ENCODE results near the gene TTC23.

TTC23 gene

GRCh38 chr15:99134317-99134821, 115.0 kb downstream of the TTC23 start:
- no peak for DNase-seq

GRCh38 chr15:99132634-99133287, 116.6 kb downstream of the TTC23 start:
- no peak for DNase-seq

- no peak for DNase-seq
These were observed 117.3 kb downstream of the TTC23 start for GRCh38 chr15:99132122-99132521.

GRCh38 chr15:99131441-99132023, 117.8 kb downstream of the TTC23 start:
- DNase-seq: no peak

GRCh38 chr15:99130765-99131440, 118.5 kb downstream of the TTC23 start:
- DNase-seq: no peak

- DNase-seq: no peak
These were observed 119.1 kb downstream of the TTC23 start for GRCh38 chr15:99130314-99130713.

GRCh38 chr15:99129644-99130043, 119.7 kb downstream of the TTC23 start:
- DNase-seq: no peak

- no peak for DNase-seq
These were observed 121.0 kb downstream of the TTC23 start for GRCh38 chr15:99128411-99128810.

- DNase-seq: no peak
These were observed 121.6 kb downstream of the TTC23 start for GRCh38 chr15:99127773-99128172.

- no peak for DNase-seq
These were observed 122.5 kb downstream of the TTC23 start for GRCh38 chr15:99126930-99127329.

- DNase-seq: no peak
These were observed 123.2 kb downstream of the TTC23 start for GRCh38 chr15:99126131-99126588.

- DNase-seq: no peak
These were observed 124.1 kb downstream of the TTC23 start for GRCh38 chr15:99125061-99125891.

- no peak for DNase-seq
These were observed 124.7 kb downstream of the TTC23 start for GRCh38 chr15:99124641-99125040.

- no peak for DNase-seq
These were observed 125.5 kb downstream of the TTC23 start for GRCh38 chr15:99123713-99124451.

- no peak for DNase-seq
These were observed 126.3 kb downstream of the TTC23 start for GRCh38 chr15:99122831-99123712.

- DNase-seq: no peak
These were observed 127.5 kb downstream of the TTC23 start for GRCh38 chr15:99121691-99122410.

GRCh38 chr15:99121207-99121606, 128.2 kb downstream of the TTC23 start:
- no peak for DNase-seq

GRCh38 chr15:99120050-99120777, 129.2 kb downstream of the TTC23 start:
- no peak for DNase-seq

- no peak for DNase-seq
These were observed 130.4 kb downstream of the TTC23 start for GRCh38 chr15:99118801-99119546.
